ENCODE measurements around the gene ITPKA. TPM values are rescaled to one million over a fixed set of nuclear protein-coding genes. Genes with fewer than 3 reads are reported as not detected.

Gene ITPKA
- polyA plus RNA-seq, 1 experiment, result 0.92 TPM

- CTCF ChIA-PET, result no interaction called here
- no peak for TF ChIP-seq CTCF (IDR thresholded peaks at IDR 0.05; ENCODE audit: low read depth, low read length)
- no peak for DNase-seq (ENCODE audit: low read depth, low spot score)
- Histone ChIP-seq H3K9me3 (ENCODE audit: control insufficient read depth, insufficient read depth, low read length) (no peaks in the 10 kb centered on the region), H3K27ac (ENCODE audit: low read depth, low read length) (no peak overlapping the region), H3K27me3 (ENCODE audit: control insufficient read depth, insufficient read depth, low read length) (no peaks in the 10 kb centered on the region), H3K4me3 (ENCODE audit: low read depth, low read length) (no peak overlapping the region)
- POLR2A ChIA-PET, result no interaction called here
Measured at GRCh38 chr15:41550066-41550775, 56.5 kb downstream of the ITPKA start.

Small RNA genes lying within 50 kb of the gene (small RNA-seq; reads per million reads assigned to genes)
- gene RNU6-1169P (ENCODE audit: insufficient read length, low read depth), result not detected

Other genes with a start within 250 kb of the ITPKA start
- gene OIP5, start 161.3 kb upstream of the ITPKA start, polyA plus RNA-seq (2011; rRNA removed), result 2.9 and 3.9 TPM in 2 replicates
- gene NUSAP1, start 161.0 kb upstream of the ITPKA start, polyA plus RNA-seq (2011; rRNA removed), result 24.8 and 33.9 TPM in 2 replicates
- gene NDUFAF1, start 91.4 kb upstream of the ITPKA start, polyA plus RNA-seq (2011; rRNA removed), result 24.4 and 34.4 TPM in 2 replicates
- gene RTF1, start 76.8 kb upstream of the ITPKA start, polyA plus RNA-seq (2011; rRNA removed), result 32.5 and 40.8 TPM in 2 replicates
- 0.09 and 0.20 TPM in 2 replicates for gene LTK, start 20.0 kb downstream of the ITPKA start, polyA plus RNA-seq (2011; rRNA removed)
- gene RPAP1, start 50.4 kb downstream of the ITPKA start, polyA plus RNA-seq (2011; rRNA removed), result 9.5 and 12.9 TPM in 2 replicates
- gene TYRO3, start 65.3 kb downstream of the ITPKA start, polyA plus RNA-seq (2011; rRNA removed), result 21.0 and 21.7 TPM in 2 replicates
- 8.5 and 9.7 TPM in 2 replicates for gene MGA, start 166.5 kb downstream of the ITPKA start, polyA plus RNA-seq (2011; rRNA removed)